SU-DHL-6 (cell line): ENCODE data around the gene GABBR2.

Experiments
- CTCF ChIP-seq: fragments of 200-600 bp; sonication (generic); IDR thresholded peaks from one replicate; pipeline ENCODE4 v1.5.1; 2017; ENCODE audit warnings: antibody characterized with exemption, mild to moderate bottlenecking, low read length, moderate library complexity; ENCODE audit not compliant: insufficient read depth, poor library complexity, severe bottlenecking
- EZH2phosphoT487 ChIP-seq: fragments of 200-600 bp; sonication (generic), shearing (Covaris generic); conservative IDR thresholded peaks from 2 replicates; pipeline ENCODE4 v1.6.1; 2018; ENCODE audit warnings: mild to moderate bottlenecking, antibody characterized with exemption, low read length, moderate library complexity, mixed read lengths

GRCh38 chr9:98316445-98317133 lies 392.1 kb downstream of the GABBR2 start:
- no peak for TF ChIP-seq CTCF
- no peak for TF ChIP-seq EZH2phosphoT487
